HG02884 (cell line): ENCODE measurements around the gene SLC5A8.
"Not testable (repeated sequence)": the region's sequence is repeated elsewhere in the genome, so short reads cannot be mapped to it uniquely, and the experiment has no call there.

Source experiments
- ATAC-seq: cut with Tn5 transposase; IDR thresholded peaks from one replicate; pipeline ENCODE4 v1.9.1; 2021; ENCODE audit warnings: mild to moderate bottlenecking, moderate library complexity; ENCODE audit not compliant: unreplicated experiment

The SLC5A8 gene

GRCh38 chr12:101172316-101172715, 37.7 kb downstream of the SLC5A8 start:
- ATAC-seq = no peak

DNA sequence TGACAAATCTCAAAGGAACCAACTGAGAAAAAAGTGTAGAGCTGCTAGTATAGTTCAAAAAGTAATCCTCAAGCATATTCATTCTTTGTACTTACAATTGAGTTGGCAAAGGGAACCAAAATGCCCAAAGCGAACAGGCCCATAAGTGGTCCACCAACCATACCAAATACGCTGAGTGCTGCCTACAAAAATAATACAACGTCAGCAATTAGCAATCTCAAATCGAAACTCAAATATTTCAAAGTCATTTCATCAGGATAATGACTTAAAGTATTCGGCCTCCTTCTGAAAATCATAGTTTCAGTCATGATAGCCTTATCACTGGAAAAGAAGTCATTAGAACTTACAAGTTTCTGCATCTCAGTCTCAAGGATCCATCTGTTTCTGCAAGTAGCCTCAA, 42.0 kb downstream of the SLC5A8 start:
- no peak for ATAC-seq

GRCh38 chr12:101166866-101167265, 43.2 kb downstream of the SLC5A8 start:
- ATAC-seq = no peak

GRCh38 chr12:101165319-101165718, 44.7 kb downstream of the SLC5A8 start:
- no peak for ATAC-seq

DNA sequence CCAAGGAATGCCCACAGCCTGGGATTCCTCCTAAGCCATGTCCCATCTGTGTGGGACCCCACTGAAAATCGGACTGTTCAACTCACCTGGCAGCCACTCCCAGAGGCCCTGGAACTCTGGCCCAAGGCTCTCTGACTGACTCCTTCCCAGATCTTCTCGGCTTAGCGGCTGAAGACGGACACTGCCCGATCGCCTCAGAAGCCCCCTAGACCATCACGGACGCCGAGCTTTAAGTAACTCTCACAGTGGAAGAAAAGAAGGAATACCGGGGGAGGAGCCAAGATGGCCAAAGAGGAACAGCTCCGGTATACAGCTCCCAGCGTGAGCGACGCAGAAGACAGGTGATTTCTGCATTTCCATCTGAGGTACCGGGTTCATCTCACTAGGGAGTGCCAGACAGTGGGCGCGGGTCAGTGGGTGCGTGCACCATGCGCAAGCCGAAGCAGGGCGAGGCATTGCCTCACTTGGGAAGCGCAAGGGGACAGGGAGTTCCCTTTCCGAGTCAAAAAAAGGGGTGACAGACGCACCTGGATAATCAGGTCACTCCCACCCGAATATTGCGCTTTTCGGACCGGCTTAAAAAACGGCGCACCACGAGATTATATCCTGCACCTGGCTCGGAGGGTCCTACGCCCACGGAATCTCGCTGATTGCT, 64.1 kb downstream of the SLC5A8 start:
- ATAC-seq = not testable (repeated sequence)

DNA sequence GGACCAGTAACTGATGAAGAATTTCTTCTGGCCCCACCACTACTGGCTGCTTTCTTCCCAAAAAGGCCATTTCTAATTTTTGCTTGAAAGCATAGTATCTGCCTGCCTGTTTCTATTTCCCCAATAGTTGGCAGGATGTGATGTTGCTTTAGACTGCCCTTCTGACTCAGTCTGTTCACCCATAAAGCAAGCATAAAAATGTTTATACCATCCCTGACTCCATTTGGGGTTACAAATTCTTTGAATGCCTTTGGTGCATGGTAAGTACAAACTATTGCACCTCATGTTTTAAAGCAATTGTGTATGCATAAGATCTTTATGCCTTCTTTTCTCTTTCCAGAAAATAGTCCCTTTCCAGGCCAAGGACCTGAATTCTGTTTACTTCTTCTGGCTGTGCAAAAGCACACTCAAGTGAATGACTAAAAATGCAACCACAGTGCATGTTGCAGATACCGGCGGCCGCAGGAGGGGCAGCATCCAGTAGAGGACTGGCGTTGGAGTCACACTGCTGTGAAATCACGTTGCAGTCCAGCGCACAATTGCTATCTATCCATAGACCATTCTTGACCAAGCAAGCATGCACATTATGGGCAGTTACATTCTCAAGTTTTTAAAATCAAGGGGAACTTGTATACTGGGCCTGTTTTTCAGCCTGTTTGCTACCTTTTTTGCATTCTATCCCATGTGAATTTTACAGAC, 82.4 kb downstream of the SLC5A8 start:
- ATAC-seq = no peak

- no peak for ATAC-seq
Measured at GRCh38 chr12:101117842-101118241, 92.2 kb downstream of the SLC5A8 start.

GRCh38 chr12:101116911-101117310, 93.1 kb downstream of the SLC5A8 start:
- no peak for ATAC-seq

- ATAC-seq = peak; percentile 45
Measured at GRCh38 chr12:101115326-101115725, 94.7 kb downstream of the SLC5A8 start.

DNA sequence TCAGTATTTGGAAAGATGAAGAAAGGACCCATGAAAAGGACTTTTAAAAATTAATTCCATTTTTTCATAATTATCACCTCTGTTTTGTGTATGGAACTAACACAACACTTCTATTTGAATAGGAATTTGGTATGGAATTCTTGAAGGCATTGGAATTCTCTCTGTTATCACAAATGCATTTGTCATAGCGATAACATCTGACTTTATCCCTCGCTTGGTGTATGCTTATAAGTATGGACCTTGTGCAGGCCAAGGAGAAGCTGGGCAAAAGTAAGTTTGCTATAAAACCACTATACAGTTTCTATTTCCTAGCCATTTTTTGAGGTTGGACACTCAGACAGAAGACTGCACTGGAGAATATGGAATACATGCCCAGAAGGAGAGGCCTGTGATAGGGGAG, 98.6 kb downstream of the SLC5A8 start:
- ATAC-seq = no peak

DNA sequence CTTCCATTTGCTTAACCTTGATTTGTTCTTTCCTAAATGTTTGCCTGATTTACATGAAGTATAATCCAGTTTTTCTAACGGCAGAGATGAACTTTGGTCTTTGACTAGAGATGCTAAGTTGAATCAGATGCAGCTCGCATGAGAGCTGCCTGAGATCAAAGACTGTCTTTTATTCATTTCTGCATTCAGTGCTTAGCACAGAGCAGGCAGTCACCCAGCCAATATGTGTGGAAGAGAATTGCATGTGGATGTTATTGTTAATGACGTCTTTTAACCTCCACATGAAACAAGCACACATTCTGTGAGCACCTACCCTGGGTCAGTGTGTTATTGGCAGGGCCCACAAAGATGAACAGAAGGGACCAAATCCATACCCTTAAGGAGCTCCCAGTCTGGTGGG, 99.2 kb downstream of the SLC5A8 start:
- ATAC-seq = no peak

DNA sequence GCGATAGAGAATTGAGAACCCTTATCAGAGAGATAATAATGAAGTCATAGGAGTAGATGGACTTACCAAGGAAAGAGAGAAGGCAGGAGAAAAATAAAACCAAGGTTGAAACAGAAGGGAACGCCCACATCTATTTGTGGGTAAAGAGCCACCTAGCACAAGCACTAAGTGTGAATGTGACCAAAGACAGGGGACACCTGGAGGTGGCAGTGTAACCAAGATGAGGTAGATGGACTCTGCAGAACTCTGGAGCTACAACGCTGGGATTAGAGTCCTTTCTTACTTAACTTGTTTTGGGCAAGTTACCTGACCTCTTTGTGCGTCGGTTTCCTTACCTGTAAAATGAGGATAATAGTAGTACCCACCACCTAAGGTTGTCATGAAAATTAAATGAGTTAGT, 101.9 kb downstream of the SLC5A8 start:
- ATAC-seq = no peak

DNA sequence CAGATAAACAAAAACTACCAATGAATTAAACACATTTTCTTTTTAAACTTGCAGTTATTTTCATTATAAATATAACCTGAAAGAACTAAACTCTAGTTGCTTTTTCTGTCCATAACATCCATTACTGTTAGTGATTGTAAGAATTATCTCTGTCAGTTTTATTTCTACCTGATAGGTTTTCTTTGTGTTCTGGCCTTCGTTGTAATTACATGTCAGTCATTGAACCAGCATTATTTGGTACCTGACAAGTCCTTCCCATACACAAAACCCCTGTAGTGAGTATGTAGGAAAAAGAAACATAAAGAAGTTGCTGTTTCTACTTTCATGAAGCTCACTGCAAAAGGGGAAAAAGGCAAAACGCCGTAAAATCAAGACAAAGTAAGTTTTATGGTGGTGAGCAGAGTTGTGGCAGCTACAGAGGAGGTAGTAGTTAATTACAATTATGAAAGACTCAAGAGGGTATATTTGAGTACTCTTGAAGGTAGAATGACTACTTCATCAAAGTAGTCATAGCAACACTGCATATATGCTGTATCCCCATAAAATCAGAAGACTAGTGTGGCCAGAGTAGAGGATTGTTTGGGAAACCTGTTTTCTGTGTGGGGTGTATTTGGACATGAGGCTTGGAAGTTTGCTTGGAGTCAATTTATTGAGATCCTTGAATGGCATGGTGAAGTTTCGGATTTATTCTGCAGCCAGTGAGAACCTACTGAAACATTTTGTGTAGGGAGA, 102.8 kb downstream of the SLC5A8 start:
- ATAC-seq = no peak
